GM18868 (cell line): ENCODE measurements around the gene RXRA.

Experiments used
- ATAC-seq: cut with Tn5 transposase; IDR thresholded peaks from one replicate; pipeline ENCODE4 v1.9.1; 2021; ENCODE audit warnings: mild to moderate bottlenecking, moderate library complexity; ENCODE audit not compliant: unreplicated experiment

The RXRA gene

DNA sequence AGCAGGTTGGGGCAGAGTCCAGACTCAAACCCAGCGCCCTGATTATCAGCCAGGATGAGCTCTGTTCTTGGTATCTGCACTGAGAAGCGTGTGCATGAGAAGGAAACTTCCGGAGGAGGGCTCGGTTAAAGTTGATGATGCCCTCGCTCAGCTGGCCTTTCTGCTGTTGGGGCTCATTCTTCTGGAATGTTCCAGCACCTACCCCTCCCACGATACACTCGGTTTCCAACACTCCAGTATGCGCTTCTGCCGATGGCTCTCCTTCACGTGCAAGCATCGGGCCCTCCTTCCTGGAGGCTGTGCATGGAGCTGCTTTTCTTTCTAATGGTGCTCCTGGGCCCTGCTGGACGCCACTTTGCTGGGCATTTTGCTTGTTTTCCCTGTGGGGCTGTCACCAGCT is 134.0 kb downstream of the RXRA start:
- ATAC-seq: no peak

DNA sequence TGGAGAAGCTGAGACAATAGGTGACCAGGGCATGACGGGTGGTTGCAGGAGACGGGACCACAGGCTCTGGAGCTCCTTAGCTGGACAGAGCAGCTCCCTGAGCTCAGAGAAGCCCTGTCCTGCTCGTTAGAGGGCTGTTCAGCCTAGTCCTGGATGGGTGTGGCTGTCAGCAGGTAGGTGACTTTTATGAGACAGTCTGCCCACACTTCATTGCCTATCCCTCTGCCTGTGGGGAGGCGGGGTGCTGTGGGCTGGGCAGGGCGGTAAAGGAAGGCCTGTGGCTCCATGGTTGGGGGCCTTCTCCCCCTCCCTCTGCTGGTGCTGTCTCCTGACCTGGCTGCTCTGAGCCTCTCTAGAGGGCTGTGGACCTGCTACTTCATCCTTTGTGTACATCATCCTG is 134.6 kb downstream of the RXRA start:
- no peak for ATAC-seq

DNA sequence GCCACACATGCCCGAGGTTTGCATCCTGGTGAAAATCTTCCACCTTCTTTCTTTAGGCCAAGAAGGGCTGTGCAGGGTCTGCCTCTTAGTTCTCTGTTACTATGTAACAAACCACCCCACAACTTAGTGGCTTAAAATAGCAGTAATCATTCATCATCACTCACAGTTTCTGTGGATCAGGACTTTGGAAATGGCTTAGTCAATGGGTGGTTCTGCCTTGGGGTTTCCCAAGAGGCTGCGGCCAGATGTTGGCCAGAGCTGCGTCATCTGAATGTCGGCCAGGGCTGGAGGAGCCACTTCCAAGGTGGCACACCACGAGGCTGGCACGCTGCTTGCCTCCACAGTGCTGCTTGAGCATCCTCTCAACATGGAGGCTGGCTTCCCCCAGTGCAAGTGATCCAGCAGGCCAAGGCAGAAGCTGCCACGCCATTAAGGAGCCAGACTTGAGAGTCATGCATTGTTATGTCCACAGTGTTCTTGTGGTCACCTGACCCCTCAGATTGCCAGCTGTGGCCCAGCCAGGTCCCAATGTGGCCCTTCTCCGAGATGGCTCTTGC is 135.2 kb downstream of the RXRA start:
- no peak for ATAC-seq

DNA sequence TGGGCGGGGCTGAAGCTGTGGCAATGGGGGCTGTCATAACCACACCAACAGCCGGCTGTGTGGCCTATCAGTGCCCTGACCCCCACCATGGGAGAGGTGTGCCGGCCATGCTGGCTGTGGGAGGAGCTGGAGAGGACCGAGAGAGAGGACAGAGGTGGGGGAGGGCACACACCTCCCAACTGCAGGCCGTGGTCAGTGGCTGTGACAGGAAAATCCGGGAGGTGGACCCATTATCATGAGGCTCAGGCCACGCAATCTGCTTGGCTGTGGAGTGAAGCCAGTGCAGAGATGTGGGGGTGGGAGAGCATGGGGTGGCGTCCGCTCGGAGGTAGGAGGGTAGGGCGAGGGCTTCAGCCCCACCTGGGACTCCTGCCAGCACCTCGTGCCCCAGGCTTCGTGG is 136.1 kb downstream of the RXRA start:
- no peak for ATAC-seq

DNA sequence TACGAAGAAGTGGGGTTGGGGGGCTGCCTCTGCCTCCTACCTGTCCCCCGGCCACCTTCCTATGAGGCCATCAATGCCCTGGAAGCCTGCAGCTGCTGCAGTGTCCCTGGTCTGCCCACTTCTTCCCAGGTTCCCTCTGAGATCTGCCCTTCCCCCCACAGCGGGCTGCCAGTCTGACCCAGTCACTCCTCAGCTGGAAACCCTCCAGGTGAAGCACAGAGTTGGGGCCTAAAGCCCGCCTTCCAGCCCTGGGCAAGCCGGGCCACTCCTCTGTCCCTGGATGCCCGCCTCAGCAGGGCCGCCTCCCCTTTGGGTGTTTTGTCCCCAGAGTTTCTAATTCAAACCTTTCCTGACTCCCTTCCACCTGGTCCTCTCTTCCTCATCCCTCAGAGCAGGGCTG is 137.0 kb downstream of the RXRA start:
- ATAC-seq: no peak

DNA sequence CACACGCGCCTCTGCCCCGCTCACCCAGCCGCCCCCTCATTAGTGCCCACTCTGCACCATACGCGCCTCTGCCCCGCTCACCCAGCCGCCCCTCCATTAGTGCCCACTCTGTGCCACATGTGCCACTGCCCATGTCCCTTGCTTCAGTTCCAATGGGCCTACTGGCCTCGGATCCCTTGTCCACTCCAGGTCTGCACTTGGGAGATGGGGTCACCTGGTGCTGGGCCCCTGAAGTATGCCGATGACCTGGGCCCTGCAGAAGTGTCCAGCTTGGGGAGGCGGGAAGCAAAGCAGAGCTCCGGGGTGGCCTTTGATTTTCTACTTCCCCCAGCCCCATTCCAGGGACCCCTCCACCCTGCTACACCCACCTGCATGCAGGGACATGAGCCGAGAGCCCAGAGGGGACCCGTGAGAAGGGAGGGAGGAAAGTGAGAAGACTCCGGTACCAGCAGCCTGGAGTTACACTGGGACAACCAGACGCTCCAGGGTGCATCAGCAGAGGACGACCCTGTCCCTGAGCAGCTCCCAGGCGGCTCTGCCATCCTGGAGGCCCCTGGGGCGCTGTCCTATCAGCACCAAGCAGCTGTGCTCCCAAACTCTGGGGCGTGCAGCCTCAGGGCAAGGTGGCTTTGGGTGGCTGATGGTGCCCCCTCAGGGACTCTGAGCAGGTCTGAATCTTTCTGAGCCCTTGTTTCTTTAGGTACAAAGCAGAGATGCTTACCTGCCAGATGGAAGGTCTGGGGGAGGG is 140.8 kb downstream of the RXRA start:
- no peak for ATAC-seq

DNA sequence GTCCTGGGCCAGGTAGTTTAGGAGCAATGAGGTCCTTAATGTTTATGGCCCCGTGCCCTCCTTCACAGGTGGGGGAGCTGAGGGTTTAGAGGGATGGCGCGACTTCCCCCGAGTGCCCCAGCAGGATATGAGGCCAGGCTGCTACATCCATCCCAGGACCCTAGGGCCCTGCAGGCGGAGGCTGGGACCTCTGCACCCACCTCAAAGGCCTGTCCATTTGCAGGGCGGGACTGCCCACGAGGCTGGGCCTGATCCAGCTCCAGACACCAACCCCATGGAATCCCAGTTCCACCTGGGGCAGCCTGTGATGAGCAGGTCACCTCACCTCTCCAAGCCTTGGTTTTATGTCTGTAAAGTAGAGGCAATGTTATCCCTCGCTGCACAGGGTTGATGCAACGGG is 142.1 kb downstream of the RXRA start:
- no peak for ATAC-seq

DNA sequence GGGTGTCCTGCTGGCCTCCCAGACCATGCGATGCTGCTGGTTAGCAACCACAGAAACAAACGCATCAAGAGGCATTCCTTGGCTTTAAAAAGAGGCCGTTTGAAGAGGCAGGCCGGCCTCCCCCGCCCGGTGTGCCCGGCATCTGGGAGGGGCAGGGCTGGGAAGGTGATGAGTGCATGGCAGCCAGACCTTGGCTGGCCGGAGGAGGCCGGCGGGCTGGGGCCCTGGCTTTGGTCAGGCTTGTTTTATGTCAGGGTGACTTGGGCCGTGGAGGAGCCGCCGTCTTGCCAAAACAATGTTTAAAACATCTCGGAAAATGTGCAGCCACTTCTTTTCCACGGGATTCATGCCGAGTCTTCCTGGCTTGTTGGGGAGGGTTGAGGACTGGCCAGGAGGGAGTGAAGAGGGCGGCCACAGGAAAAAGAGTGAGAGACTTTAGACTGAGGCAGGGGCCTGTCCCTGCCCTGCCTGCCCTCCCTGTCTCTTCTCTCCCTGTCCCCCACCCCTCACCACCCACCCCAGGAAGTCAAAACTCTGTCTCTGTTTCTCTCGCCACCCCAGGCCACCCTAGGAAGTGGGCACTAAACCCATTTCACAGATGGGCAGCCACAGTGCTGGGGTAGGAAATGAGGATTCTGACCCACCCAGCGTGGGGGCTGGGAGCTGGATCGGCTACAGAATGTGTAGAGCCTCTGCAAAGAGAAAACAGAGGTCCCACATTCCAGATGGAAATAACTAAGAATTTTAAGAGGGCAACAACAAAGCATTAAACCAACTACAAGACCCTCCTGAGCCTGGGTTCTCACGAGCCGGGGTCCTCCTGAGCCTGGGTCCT is 143.0 kb downstream of the RXRA start:
- ATAC-seq: no peak

DNA sequence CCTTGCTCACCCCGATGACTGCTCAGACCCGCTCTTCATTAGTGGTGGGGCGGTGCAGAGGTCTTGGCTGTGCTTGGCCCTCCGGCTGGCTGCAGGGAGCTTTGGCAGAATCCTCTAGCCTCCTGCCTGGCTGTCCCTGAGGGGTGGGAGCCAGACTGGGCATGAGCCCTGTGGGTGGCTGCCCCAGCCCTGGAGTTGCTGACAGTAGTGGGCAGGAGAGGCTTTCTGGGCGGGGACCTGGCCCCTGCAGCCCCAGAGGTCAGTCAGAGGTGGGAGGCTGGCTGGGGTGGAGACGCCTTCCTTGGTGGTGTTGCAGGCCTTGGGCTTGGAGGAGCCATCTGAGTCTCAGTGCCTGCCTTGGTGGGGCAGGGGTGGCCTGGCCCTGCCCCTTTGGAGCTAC is 146.0 kb downstream of the RXRA start:
- no peak for ATAC-seq

DNA sequence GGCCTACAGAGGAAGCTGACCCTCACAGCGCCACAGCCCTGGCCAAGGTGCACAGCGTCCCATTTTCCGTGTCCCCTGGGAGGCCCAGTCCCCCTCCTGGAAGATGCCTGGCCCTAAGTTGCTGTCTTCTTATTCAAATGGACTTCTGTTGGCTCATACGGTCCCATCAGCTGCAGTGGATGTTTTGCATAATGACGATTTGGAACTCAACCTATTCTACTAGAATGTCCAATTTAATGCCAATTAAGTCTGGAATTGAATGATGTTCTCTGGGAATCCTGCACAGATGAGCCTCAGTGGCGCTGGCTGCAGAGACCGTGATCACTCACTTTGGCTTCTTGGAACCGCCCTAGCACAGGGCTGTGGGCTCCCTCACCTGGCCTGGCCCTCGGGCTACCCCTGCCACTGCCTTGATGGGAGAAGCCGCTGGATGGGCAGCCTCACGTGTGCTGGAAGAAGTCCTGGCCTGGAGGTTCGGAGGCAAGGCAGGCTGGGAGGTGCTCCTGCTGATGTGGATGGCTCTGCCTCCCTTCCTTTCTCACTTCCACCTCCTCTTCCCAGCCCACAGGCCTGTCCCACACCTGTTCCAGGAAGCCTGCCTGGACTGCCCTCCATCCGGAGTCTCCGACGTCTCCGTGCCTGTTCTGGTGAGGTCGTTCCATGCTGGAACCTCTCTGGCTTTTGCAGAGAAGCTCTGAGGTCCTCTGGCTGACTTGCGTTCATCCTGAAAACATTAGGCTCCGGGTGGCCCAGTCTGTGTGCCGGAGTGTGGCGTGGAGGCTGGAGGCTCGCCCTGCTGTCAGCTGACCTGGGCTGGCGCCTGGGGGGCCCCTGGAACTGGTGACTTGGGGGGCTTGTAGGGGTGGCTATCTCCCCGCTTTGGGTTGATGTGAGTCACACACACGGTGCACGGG is 147.1 kb downstream of the RXRA start:
- ATAC-seq: no peak

DNA sequence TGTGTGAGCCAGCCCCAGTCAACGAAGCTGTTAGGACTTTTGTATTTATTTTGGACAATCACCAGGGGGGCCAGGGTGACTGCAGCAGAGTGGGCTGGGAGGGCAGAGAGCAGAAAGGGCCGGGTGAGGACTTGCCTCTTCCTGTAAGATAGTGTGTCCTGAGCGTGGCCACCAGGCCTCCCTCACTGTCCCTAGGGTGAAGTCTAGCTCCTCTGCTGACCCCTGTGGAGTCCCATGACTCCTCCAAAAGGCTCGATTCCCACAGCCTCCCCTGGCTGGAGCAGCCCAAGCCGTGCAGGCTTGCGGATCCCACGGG is 147.8 kb downstream of the RXRA start:
- ATAC-seq: no peak

DNA sequence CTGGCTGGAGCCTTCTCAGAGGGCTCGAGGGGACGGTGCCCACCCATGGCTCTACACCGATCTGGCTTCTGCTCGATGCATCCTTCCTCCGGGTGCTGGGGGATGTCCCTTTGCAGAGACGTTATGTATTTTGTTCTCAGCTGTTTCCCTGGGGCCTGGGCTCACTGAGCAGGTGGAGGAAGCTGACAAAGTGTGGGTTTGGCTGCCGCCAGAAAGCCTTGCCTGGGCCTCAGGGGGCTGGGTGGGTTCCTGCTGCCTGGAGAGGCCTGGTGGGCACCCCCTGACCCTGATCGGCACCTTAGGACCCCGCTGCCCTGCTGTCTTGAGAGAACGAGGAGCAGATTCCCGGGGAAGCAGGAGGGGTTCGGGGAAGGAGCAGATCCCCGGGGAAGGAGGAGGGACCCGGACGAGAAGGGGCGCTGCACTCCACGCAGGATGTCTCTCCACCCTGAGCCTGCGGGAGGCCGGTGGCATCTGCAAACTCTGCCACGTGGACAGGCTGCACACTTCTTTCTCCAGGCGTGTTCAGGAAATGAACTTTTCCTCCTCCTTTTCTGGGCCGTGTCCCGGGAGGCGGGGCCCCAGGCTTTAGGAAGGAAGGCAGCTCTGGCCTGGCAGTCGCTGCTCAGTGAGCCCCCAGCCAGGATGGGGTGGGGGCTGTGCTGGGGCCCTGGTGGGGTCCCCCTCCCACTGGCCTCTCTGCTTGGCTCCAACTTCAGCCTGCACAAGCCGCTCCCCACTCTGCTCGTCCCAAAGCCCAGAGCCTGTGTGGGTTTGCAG is 148.9 kb downstream of the RXRA start:
- no peak for ATAC-seq

DNA sequence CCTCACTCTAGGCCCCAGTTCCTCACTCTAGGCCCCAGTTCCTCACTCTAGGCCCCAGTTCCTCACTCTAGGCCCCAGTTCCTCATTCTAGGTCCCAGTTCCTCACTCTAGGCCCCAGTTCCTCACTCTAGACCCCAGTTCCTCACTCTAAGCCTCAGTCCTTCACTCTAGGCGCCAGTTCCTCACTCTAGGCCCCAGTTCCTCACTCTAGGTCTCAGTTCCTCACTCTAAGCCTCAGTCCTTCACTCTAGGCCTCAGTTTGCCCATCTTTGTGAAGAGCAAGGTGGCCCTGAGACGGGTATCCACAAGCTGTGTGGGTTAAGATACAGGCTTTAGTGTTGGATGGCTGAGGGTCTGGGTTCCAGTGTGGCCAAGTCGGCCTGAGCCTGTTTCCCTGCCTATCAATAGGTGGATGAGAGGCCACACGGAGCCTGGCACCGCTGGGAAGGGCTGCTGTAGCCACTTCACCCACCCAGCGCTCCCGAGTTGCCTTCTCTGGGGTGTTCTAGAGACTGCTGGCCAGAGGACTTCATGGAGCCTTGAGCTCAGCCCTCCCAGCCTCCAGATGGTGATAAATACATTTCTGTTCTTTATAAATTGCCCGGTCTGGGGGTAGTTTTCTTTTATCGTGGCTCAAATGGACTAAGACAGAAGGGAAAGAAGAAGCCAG is 150.2 kb downstream of the RXRA start:
- ATAC-seq: no peak

DNA sequence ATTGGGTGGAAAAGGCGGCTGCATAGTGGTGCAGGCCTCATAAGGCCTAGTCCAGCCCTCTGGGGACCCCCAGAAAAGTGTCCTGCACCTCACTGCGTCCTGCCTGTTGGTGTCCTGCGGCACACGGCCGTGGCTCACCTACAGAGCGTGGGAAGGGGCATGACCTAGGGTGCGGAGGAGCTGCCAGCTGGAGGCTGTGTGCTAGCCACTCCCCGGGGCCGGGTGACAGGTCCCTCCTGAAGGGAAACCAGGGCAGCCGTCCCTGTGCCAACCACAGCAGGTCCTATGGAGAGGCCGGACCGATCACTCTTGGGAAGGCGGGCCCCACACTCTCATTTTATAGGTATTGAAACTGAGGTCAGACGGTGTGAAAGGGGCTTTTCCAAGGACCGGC is 150.7 kb downstream of the RXRA start:
- ATAC-seq: no peak

DNA sequence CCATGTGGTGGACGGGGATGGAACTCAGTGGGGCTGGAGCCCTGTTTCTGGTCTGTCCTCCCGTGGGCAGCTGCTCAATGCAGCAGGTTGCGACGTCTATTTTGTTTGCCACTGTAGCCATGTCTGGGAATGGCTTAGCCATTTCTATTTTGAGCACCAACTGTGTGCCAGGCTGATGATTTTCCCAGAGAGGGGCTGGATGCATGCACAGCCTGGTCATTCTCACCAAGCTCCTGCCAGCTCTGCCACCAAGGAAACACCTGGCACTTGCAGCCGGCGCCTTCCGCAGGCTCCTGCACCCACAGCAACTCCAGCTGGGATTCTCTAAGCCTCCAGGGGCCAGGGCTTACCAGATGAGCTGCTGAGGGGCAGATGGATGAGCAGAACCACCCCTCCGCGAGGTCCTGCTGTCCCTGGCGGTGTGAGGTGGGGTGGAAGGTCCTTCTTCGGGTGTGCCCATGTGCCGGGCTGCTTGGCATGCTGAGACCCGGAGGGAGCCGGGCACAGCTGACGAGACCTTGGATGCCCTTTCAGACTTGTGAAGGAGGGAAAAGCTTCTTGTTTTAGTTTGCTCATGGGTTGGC is 151.2 kb downstream of the RXRA start:
- no peak for ATAC-seq

DNA sequence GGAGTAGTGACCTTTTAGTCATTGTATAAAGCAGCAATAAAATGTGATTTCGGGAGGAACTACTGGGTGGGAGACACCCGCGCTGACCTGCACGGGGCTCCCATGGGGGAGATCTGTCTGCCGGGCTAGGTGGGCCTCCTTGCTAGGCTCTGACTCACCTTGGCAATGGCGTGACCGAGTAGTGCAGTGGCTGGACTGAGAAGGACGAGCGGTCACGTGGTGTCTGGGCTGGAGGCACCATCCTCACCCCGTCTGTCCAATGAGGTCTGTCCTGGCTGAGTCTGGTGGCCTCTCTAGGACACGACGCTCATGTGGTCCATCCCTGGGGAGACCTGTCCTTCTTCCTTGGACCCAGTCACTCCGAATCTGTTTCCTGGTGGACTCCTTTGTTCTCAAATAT is 151.7 kb downstream of the RXRA start:
- no peak for ATAC-seq

DNA sequence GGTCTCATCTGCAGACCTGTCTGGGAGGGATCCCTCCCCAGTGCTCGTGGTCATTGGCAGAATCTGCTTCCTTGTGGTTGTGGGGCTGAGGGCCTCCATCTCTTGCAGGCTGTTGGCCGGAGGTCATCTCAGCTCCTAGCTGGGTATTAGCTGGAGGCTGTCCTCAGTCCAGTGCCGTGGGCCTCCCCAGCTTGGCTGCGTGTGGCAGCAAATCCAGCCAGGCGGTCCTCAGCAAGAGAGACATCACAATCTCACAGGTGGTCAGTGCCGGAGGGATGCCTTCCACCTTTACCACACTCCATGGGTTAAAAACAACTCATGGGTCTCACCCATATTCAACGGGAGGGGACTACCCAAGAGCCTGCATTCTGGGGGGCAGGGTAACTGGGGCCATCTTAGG is 155.5 kb downstream of the RXRA start:
- ATAC-seq: no peak

DNA sequence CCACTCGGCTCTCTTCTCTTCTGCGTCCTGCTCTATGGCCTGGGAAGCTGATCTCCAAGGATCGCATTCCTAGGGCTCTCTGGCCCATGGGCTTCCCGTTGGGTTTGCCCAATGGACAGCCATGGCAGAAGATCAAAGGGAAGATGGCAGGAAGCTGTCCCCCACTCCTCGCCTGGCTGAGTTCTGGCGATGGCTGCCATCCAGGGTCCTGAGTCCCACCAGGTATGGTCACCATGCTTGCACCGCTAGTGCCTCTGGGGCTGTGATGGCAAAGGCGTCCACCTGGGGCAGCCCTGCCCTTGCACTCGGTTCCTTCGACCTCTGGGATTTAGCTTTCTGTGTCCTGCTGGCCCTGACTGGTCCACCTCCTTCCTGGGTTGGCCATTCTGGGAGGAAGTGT is 156.0 kb downstream of the RXRA start:
- ATAC-seq: no peak

DNA sequence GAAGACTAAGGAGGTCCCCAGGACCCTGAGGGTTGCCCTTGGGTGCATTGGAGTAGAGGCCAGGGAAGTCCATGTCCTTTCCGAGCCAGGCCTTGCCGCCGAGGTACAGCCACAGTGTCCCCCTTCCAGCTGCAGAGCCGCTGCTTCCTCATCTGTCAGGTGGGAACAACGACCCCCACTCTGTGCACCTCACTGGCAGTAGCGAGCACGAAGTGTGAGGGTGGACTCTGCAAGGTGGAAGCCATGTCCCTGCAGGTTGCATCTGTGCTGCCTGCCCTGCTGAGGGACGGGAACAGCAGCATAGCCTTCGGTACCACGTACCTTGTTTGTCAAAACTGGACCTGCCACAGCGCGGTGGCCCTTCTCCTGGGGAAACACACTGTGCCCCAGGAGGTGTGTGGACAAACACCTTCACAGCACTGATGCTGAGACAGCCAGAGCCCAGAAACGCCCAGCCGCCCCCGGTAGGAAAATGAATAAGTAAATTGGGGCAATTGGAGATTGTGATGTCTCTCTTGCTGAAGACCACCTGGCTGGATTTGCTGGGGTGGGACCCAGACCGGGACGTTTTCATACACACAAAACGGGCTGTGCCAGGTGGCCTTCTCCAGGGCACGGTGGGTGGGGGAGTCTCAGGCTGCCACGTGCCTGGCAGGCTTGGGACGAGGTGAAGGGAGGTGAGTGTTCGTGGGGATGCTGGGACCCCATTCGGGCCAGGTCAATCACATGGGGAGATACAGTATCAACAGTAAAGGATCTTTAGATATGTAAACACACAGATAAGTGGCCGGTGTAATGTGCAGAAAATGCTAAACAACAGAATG is 157.3 kb downstream of the RXRA start:
- ATAC-seq: no peak
